HepG2 (cell line): Measurements from ENCODE around the gene RBL1. TPM values are rescaled to one million over a fixed set of nuclear protein-coding genes. Genes with fewer than 3 reads are reported as not detected.

ENCODE experiments used
- ATAC-seq: fragments of 200-7000 bp; cut with Tn5 transposase; 3 replicates; pipeline ENCODE4 v1.9.1; 2020; ENCODE audit warnings: mild to moderate bottlenecking, moderate library complexity
- BruUV-seq: library from RNA; stranded (reverse); fragments of 400-500 nt; replicated peaks from 2 replicates; lab custom pipeline; 2021; lab: Mats Ljungman, UMichigan
- CTCF ChIA-PET: fragments of 300-600 bp; formaldehyde crosslinking; extraction: SDS; loops from one replicate; lab custom pipeline; 2021; ENCODE audit warnings: low total read pairs, inconsistent platforms, low intra/inter-chr PET ratio; lab: Yijun Ruan, JAX
- POLR2A ChIA-PET: fragments of 350-600 bp; sonication (Branson Sonifier 250); formaldehyde crosslinking; loops from one replicate; lab custom pipeline; 2020; ENCODE audit warnings: antibody characterized with exemption, inconsistent platforms; lab: Yijun Ruan, JAX
- DNase-seq: peaks from one replicate; pipeline ENCODE4 v3.0.0-alpha.2; 2015; ENCODE audit warnings: low spot score
- FAIRE-seq: peaks from 3 replicates; lab custom pipeline; 2011; peaks lifted over from hg19 to GRCh38; lab: Jason Lieb, UNC
- H2AFZ ChIP-seq: one replicate; pipeline ENCODE4 v1.6.1; 2011; ENCODE audit warnings: low read length, inconsistent platforms
- H3K27ac ChIP-seq: fragments of 300-600 bp; 3 replicates; pipeline ENCODE4 v1.8.0; 2011; ENCODE audit warnings: mixed run types, mild to moderate bottlenecking, mixed read lengths, low read length, inconsistent platforms; ENCODE audit not compliant: insufficient read depth; ENCODE audit errors: extremely low read length
- H3K27me3 ChIP-seq, 2 experiments: fragments of 200-600 bp in 1 of 2; 2 replicates in 1 of 2; 3 replicates in 1 of 2; pipeline versions ENCODE4 v1.6.0 to v1.8.0; 2011; ENCODE audit warnings: low read length in 2 of 2, mild to moderate bottlenecking in 2 of 2, moderate library complexity in 2 of 2, inconsistent platforms in 1 of 2; ENCODE audit not compliant: insufficient read depth in 2 of 2, control insufficient read depth in 1 of 2
- H3K36me3 ChIP-seq, 2 experiments: fragments of 200-600 bp in 1 of 2; replicated peaks in 1 of 2; 2 replicates in 1 of 2; 3 replicates in 1 of 2; pipeline versions ENCODE4 v1.5.1 to v1.8.0; 2011; ENCODE audit warnings: low read length in 2 of 2, inconsistent platforms in 1 of 2; ENCODE audit not compliant: insufficient read depth in 2 of 2, control insufficient read depth in 1 of 2
- H3K4me1 ChIP-seq: 2 replicates; pipeline ENCODE4 v1.5.1; 2012; ENCODE audit warnings: low read length, inconsistent platforms; ENCODE audit not compliant: insufficient read depth
- H3K4me2 ChIP-seq: 2 replicates; pipeline ENCODE4 v1.6.0; 2011; ENCODE audit warnings: low read depth, low read length, inconsistent platforms
- H3K4me3 ChIP-seq, 3 experiments: fragments of 200-600 bp in 1 of 3; sonication (generic), shearing (Covaris generic) in 1 of 3; replicated peaks in 1 of 3; 2 replicates each; pipeline ENCODE4 v1.5.1; 2011 to 2016; ENCODE audit warnings: low read length in 3 of 3, inconsistent platforms in 2 of 3, low read depth in 2 of 3, mild to moderate bottlenecking in 2 of 3, control low read depth in 1 of 3, mixed read lengths in 1 of 3; ENCODE audit not compliant: insufficient read depth in 1 of 3
- H3K79me2 ChIP-seq: one replicate; pipeline ENCODE4 v1.6.1; 2011; ENCODE audit warnings: low read length, inconsistent platforms; ENCODE audit not compliant: insufficient read depth
- H3K9ac ChIP-seq: 2 replicates; pipeline ENCODE4 v1.6.0; 2011; ENCODE audit warnings: mild to moderate bottlenecking, low read depth, low read length, inconsistent platforms; ENCODE audit not compliant: insufficient read depth
- H3K9me3 ChIP-seq: 2 replicates; pipeline ENCODE4 v1.5.1; 2012; ENCODE audit warnings: mild to moderate bottlenecking, low read length
- H4K20me1 ChIP-seq: 2 replicates; pipeline ENCODE4 v1.6.0; 2011; ENCODE audit warnings: inconsistent platforms, mild to moderate bottlenecking, low read length, moderate library complexity; ENCODE audit not compliant: insufficient read depth
- HES4 ChIP-seq: sonication (generic); formaldehyde crosslinking; IDR thresholded peaks from 2 replicates; pipeline ENCODE4 v1.9.0; 2021; ENCODE audit warnings: mild to moderate bottlenecking, missing genetic modification reagents, borderline replicate concordance
- NRL ChIP-seq: sonication (generic); formaldehyde crosslinking; IDR thresholded peaks from 2 replicates; pipeline ENCODE4 v1.5.0; 2020; ENCODE audit warnings: missing genetic modification reagents, mild to moderate bottlenecking, moderate library complexity, borderline replicate concordance
- ZNF784 ChIP-seq: sonication (generic); formaldehyde crosslinking; IDR thresholded peaks from 2 replicates; pipeline ENCODE4 v1.5.1; 2020; ENCODE audit warnings: missing genetic modification reagents, mild to moderate bottlenecking, borderline replicate concordance
- ZSCAN31 ChIP-seq: sonication (generic); formaldehyde crosslinking; IDR thresholded peaks from 2 replicates; pipeline ENCODE4 v1.5.0; 2020; ENCODE audit warnings: low read depth, mild to moderate bottlenecking, missing genetic modification reagents
- whole genome bisulfite sequencing: methylation state at CpG from one replicate; pipeline ENCODE4 v1.1.6; 2017; ENCODE audit warnings: low lambda C conversion rate; 5-methylcytosine and 5-hydroxymethylcytosine counted together
- in situ Hi-C: cut with HindIII; loops from 2 replicates; pipeline ENCODE4 v1.10.0; 2017; ENCODE audit warnings: low pct_unique_long_range_greater_than_20kb; ENCODE audit not compliant: extremely low pct_ligation_motif_present
- intact Hi-C: fragments of 100-400 bp; cut with micrococcal nuclease; formaldehyde crosslinking; loops from one replicate; pipeline ENCODE4 v1.10.0; 2022; ENCODE audit not compliant: unreplicated experiment
- polyA plus RNA-seq, 8 experiments: library from polyadenylated mRNA; depleted of rRNA in 3 of 8; stranded (reverse) in 7 of 8; unstranded in 1 of 8; fragments of >200 nt; fragmentation: Illumina TruSeq in 4 of 8; extraction: Trizol in 4 of 8; gene quantifications; 2 replicates each; pipeline versions ENCODE4 v1.2.1 to v1.2.3, GENCODE V29; 2011 to 2016; ENCODE audit warnings: low read depth in 4 of 8, missing spikeins in 1 of 8, mixed read lengths in 1 of 8; ENCODE audit not compliant: insufficient read depth in 1 of 8
- total RNA-seq, 5 experiments: library from RNA; depleted of rRNA; stranded (reverse); fragments of >200 nt; fragmentation: Illumina TruSeq; extraction: Trizol; gene quantifications; 2 replicates each; pipeline ENCODE4 v1.2.3, GENCODE V29; 2016; ENCODE audit warnings: low read depth in 1 of 5

Gene RBL1
- total and polyA plus RNA-seq, 2 of the 13 experiments (the other 11 are each of a cell fraction or from before 2014, with no cell fraction given): 6.0 to 27.5 TPM

- Histone ChIP-seq H3K9ac (no peak overlapping the region), H3K4me3 (no peak overlapping the region), H3K79me2 (no peaks in the 10 kb centered on the region), H4K20me1 (no peaks in the 10 kb centered on the region), H3K9me3 (peaks cover 6% of the 10 kb centered on the region; the same call in 1 of the 2 replicates), H3K36me3 (no peaks in the 10 kb centered on the region; a peak in 1 of 5 replicates), H3K27me3 (no peaks in the 10 kb centered on the region), H3K4me1 (peaks cover 19% of the 10 kb centered on the region)
- BruUV-seq: no TSS peak
- intact Hi-C loops: no loop called here
- CTCF ChIA-PET: no interaction called here
- TF ChIP-seq ZNF784 (CRISPR knock-in tag): no peak
- 0 out of 2 replicates have a peak, but pooled peaks have one; percentile 30 for TF ChIP-seq NRL
- TF ChIP-seq, all 625 proteins: peak for 1
- no peak overlapping the region for H3K27ac ChIP-seq
- POLR2A ChIA-PET: no interaction called here
- DNase-seq (no peak), FAIRE-seq (no peak), ATAC-seq (no peak)
- WGBS: 97% methylated on average over 6 of the region's 6 CpGs
- in situ Hi-C loops: no loop called here
- H3K4me2 ChIP-seq: no peak overlapping the region
- no peak overlapping the region for H2AFZ ChIP-seq
Observed at GRCh38 chr20:36989797-36990196, 106.0 kb downstream of the RBL1 start.

- DNase-seq: no peak
- Histone ChIP-seq H3K4me3 (no peak overlapping the region), H3K27me3 (no peaks in the 10 kb centered on the region), H3K9me3 (peaks cover 6% of the 10 kb centered on the region; the same call in 1 of the 2 replicates), H4K20me1 (no peaks in the 10 kb centered on the region), H3K79me2 (no peaks in the 10 kb centered on the region), H3K4me1 (peaks cover 31% of the 10 kb centered on the region), H2AFZ (no peak overlapping the region), H3K4me2 (no peak overlapping the region), H3K36me3 (no peaks in the 10 kb centered on the region), H3K9ac (no peak overlapping the region), H3K27ac (no peak overlapping the region)
- intact Hi-C loops: no loop called here
- 89% methylated on average over 3 of the region's 3 CpGs for WGBS
- no TSS peak for BruUV-seq
- peak; percentile 79; the same call in 1 of the 2 replicates for TF ChIP-seq ZSCAN31 (CRISPR knock-in tag)
- no peak for TF ChIP-seq HES4
- in situ Hi-C loops: no loop called here
- POLR2A ChIA-PET: no interaction called here
- ATAC-seq: no peak
- CTCF ChIA-PET: no interaction called here
- FAIRE-seq: no peak
Observed at GRCh38 chr20:36988494-36988966, 107.3 kb downstream of the RBL1 start.
